PC-3 (cell line): Measurements from ENCODE around the gene NDRG2. TPM values are rescaled to one million over a fixed set of nuclear protein-coding genes. Genes with fewer than 3 reads are reported as not detected.

Source experiments
- ATAC-seq: fragments of 200-7000 bp; cut with Tn5 transposase; 2 replicates; pipeline ENCODE4 v1.9.1; 2020; ENCODE audit warnings: mild to moderate bottlenecking, moderate library complexity
- BruUV-seq: library from RNA; stranded (reverse); fragments of 400-500 nt; replicated peaks from 2 replicates; lab custom pipeline; 2021; lab: Mats Ljungman, UMichigan
- CTCF ChIA-PET: fragments of 300-600 bp; sonication (Branson Sonifier 250); formaldehyde crosslinking; loops from one replicate; lab custom pipeline; 2022; ENCODE audit warnings: antibody characterized with exemption; lab: Charles Lee
- POLR2A ChIA-PET: fragments of 300-600 bp; sonication (Branson Sonifier 250); formaldehyde crosslinking; loops from one replicate; lab custom pipeline; 2022; ENCODE audit warnings: antibody characterized with exemption; ENCODE audit not compliant: unreplicated experiment; lab: Charles Lee
- DNase-seq: peaks from one replicate; pipeline ENCODE4 v3.0.0-alpha.2; 2015
- H2AFZ ChIP-seq: fragments of 300-600 bp; sonication (generic); 2 replicates; pipeline ENCODE4 v1.6.0; 2016; ENCODE audit warnings: antibody characterized with exemption, low read length
- H3F3A ChIP-seq: fragments of 300-600 bp; sonication (generic); one replicate; pipeline ENCODE4 v1.6.0; 2017; ENCODE audit warnings: antibody characterized with exemption, low read length, control low read depth, mild to moderate bottlenecking; ENCODE audit not compliant: unreplicated experiment
- H3K27ac ChIP-seq: fragments of 300-600 bp; sonication (generic); 2 replicates; pipeline ENCODE4 v1.5.1; 2016; ENCODE audit warnings: mild to moderate bottlenecking, low read length
- H3K27me3 ChIP-seq: fragments of 300-600 bp; sonication (generic); 2 replicates; pipeline ENCODE4 v1.6.1; 2016; ENCODE audit warnings: low read length, mixed read lengths
- H3K36me3 ChIP-seq: fragments of 300-600 bp; sonication (generic); 2 replicates; pipeline ENCODE4 v1.6.1; 2016; ENCODE audit warnings: low read depth, mixed run types, low read length, mixed read lengths
- H3K4me1 ChIP-seq: fragments of 300-600 bp; sonication (generic); 2 replicates; pipeline ENCODE4 v1.5.1; 2016; ENCODE audit warnings: low read length; ENCODE audit not compliant: insufficient read depth
- H3K4me2 ChIP-seq: fragments of 300-600 bp; sonication (generic); 2 replicates; pipeline ENCODE4 v1.6.0; 2016; ENCODE audit warnings: low read length
- H3K4me3 ChIP-seq: fragments of 300-600 bp; sonication (generic); 2 replicates; pipeline ENCODE4 v1.5.1; 2016; ENCODE audit warnings: mild to moderate bottlenecking, low read length, mixed read lengths
- H3K79me2 ChIP-seq: fragments of 300-600 bp; sonication (generic); 2 replicates; pipeline ENCODE4 v1.6.1; 2017; ENCODE audit warnings: low read length, mixed read lengths
- H3K9ac ChIP-seq: fragments of 300-600 bp; sonication (generic); 2 replicates; pipeline ENCODE4 v1.6.0; 2016; ENCODE audit warnings: mild to moderate bottlenecking, low read length
- H3K9me2 ChIP-seq: fragments of 300-600 bp; sonication (generic); replicated peaks from 2 replicates; pipeline ENCODE4 v1.6.1; 2016; ENCODE audit warnings: mixed run types, low read length, mixed read lengths
- H3K9me3 ChIP-seq: fragments of 300-600 bp; sonication (generic); 2 replicates; pipeline ENCODE4 v1.6.1; 2016; ENCODE audit warnings: low read length, mixed read lengths
- H4K20me1 ChIP-seq: fragments of 300-600 bp; sonication (generic); 2 replicates; pipeline ENCODE4 v1.6.1; 2016; ENCODE audit warnings: low read length, mixed read lengths
- CTCF ChIP-seq: fragments of 300-600 bp; sonication (generic); conservative IDR thresholded peaks from 2 replicates; pipeline ENCODE4 v1.5.1; 2017; ENCODE audit warnings: antibody characterized with exemption, low read depth, mild to moderate bottlenecking, low read length
- EZH2 ChIP-seq: fragments of 300-600 bp; sonication (generic); IDR thresholded peaks from one replicate; pipeline ENCODE4 v1.6.1; 2017; ENCODE audit warnings: antibody characterized with exemption, mild to moderate bottlenecking, low read length; ENCODE audit not compliant: unreplicated experiment
- EZH2phosphoT487 ChIP-seq: fragments of 300-600 bp; sonication (generic); IDR thresholded peaks from 2 replicates; pipeline ENCODE4 v1.6.1; 2018; ENCODE audit warnings: mild to moderate bottlenecking, antibody characterized with exemption, low read length, borderline replicate concordance
- intact Hi-C: fragments of 100-400 bp; cut with micrococcal nuclease; formaldehyde crosslinking; loops from 2 replicates; pipeline ENCODE4 v1.9.0; 2023
- total RNA-seq: library from RNA; depleted of rRNA; stranded (reverse); fragments of >200 nt; gene quantifications from 2 replicates; pipeline ENCODE4 v1.2.3, GENCODE V29; 2014

Gene NDRG2
- total RNA-seq, 1 experiment from 2014 or later = 4.0 TPM

- no peak overlapping the region for H3K9ac ChIP-seq
- H3K36me3 ChIP-seq = no peaks in the 10 kb centered on the region
- POLR2A ChIA-PET = no interaction called here
- ATAC-seq (no peak), DNase-seq (no peak)
- no peaks in the 10 kb centered on the region for H3K9me2 ChIP-seq
- H3K4me3 ChIP-seq = no peak overlapping the region
- H2AFZ ChIP-seq = no peak overlapping the region
- intact Hi-C loops = no loop called here
- CTCF ChIA-PET = interaction anchor here (0.5 kb wide), 1 partner anchor 45 kb away, joined by 3 read pairs; no protein-coding TSS in a partner anchor
- no peaks in the 10 kb centered on the region for H3K79me2 ChIP-seq
- H4K20me1 ChIP-seq = no peaks in the 10 kb centered on the region
- no peak overlapping the region for H3K4me2 ChIP-seq
- TF ChIP-seq EZH2phosphoT487 (no peak), EZH2 (no peak), CTCF (no peak)
- BruUV-seq = no TSS peak
- H3K27me3 ChIP-seq = peaks cover 66% of the 10 kb centered on the region
- 0 out of 2 replicates have a peak, but pooled peaks cover 4% of the 10 kb centered on the region for H3K4me1 ChIP-seq
- H3K27ac ChIP-seq = no peak overlapping the region
- H3F3A ChIP-seq = no peaks in the 10 kb centered on the region
- H3K9me3 ChIP-seq = no peaks in the 10 kb centered on the region
Observed at GRCh38 chr14:21023174-21023573, 1.7 kb downstream of the NDRG2 start.

GRCh38 chr14:21022686-21023085, 2.2 kb downstream of the NDRG2 start:
- 0 out of 2 replicates have a peak, but pooled peaks cover 4% of the 10 kb centered on the region for H3K4me1 ChIP-seq
- no peaks in the 10 kb centered on the region for H4K20me1 ChIP-seq
- H3K4me3 ChIP-seq = no peak overlapping the region
- no peak for ATAC-seq
- no peaks in the 10 kb centered on the region for H3F3A ChIP-seq
- peaks cover 66% of the 10 kb centered on the region for H3K27me3 ChIP-seq
- ChIA-PET POLR2A (no interaction called here), CTCF (no interaction called here)
- H3K9me2 ChIP-seq = no peaks in the 10 kb centered on the region
- H3K9me3 ChIP-seq = no peaks in the 10 kb centered on the region
- intact Hi-C loops = no loop called here
- H3K4me2 ChIP-seq = no peak overlapping the region
- no peak overlapping the region for H2AFZ ChIP-seq
- H3K9ac ChIP-seq = no peak overlapping the region
- no TSS peak for BruUV-seq
- TF ChIP-seq CTCF (no peak), EZH2 (no peak)
- DNase-seq = no peak
- H3K27ac ChIP-seq = no peak overlapping the region
- H3K79me2 ChIP-seq = no peaks in the 10 kb centered on the region
- no peaks in the 10 kb centered on the region for H3K36me3 ChIP-seq

- intact Hi-C loops = no loop called here
- BruUV-seq = no TSS peak
Observed at GRCh38 chr14:21020977-21021545, 3.8 kb downstream of the NDRG2 start.

More at GRCh38 chr14:21020977-21021545, 3.8 kb downstream of the NDRG2 start:
- Histone ChIP-seq H3K27ac (no peak overlapping the region), H3K4me2 (no peak overlapping the region), H3K9me2 (no peaks in the 10 kb centered on the region), H3F3A (no peaks in the 10 kb centered on the region), H3K4me1 (0 out of 2 replicates have a peak, but pooled peaks cover 4% of the 10 kb centered on the region), H4K20me1 (no peaks in the 10 kb centered on the region), H3K79me2 (no peaks in the 10 kb centered on the region), H3K36me3 (no peaks in the 10 kb centered on the region), H3K27me3 (peaks cover 65% of the 10 kb centered on the region), H3K9ac (no peak overlapping the region), H2AFZ (no peak overlapping the region), H3K9me3 (no peaks in the 10 kb centered on the region), H3K4me3 (no peak overlapping the region)
- DNase-seq = no peak
- ATAC-seq = no peak
- CTCF ChIA-PET = no interaction called here
- no peak for TF ChIP-seq EZH2phosphoT487
- no peak for TF ChIP-seq CTCF
- TF ChIP-seq EZH2 = no peak
- POLR2A ChIA-PET = no interaction called here
